Activated T-helper 1 cell treated with anti-CD3 and anti-CD28 coated beads, Interleukin-2, amount 50 U/mL, for 16 hours (primary cell): ENCODE measurements around the gene ATP11A.
"Not testable (repeated sequence)": the region's sequence is repeated elsewhere in the genome, so short reads cannot be mapped to it uniquely, and the experiment has no call there.

Source experiments
- DNase-seq, 2 donors: peaks; one replicate each; pipeline ENCODE4 v3.0.0-alpha.2; 2020; ENCODE audit warnings: low read depth in 1 of 2, low spot score in 1 of 2

The ATP11A gene

DNA sequence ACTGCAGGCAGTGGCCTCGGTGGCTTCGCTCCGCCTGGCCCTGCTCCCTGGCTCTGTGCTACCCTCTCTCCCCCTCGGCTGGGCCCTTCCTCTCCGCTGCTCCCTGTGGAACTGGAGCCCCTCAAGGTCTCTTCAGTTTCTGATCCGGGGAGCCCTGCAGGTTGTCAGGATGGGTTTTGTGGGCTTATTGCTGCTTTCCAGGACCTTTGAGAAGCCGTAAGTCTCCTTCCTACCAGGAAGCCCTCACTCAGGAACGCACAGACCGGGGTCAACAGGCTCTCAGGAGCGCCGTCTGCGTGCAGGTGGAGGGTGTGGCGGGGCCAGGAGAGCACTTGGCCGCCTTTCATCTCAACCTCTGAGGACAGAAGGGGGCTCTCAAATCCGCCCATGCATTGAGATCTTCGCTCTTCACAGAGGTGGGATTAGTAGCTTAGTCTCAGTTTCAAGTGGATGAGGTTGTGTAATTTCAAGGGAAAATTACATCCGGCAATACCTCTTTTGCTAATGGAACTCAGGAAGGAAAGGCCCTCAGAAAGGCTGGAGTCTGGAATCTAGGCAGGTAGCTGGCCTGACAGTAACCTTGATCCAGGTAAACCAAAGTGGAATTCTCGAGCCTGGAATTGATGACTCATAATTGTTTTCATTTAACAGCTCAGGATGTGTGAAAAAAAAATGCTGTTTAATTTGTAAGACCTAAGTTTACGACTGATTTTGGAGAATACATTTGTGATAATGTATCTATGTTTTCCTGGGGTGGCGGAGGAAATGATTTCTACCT, 102.0 kb downstream of the ATP11A start:
- no peak for DNase-seq

DNA sequence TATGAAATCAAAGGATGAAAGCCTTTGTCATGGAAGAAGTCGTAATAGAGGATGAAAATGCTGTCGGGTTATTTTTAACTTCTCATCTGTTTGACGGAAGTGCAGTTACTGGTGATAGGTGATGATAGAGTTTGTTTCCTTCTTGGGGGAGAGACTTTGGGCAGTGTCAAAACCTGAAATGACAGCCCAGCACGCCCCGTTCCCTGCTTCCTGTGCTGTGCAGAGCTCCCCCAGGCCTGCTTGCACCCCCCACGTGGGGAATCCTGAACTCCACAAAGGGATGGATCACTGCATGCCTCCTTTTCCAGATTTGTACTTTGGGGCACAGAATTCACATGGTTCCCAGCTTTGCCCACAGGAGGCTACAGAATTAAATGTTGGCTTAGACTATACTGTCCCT, 102.7 kb downstream of the ATP11A start:
- no peak for DNase-seq

DNA sequence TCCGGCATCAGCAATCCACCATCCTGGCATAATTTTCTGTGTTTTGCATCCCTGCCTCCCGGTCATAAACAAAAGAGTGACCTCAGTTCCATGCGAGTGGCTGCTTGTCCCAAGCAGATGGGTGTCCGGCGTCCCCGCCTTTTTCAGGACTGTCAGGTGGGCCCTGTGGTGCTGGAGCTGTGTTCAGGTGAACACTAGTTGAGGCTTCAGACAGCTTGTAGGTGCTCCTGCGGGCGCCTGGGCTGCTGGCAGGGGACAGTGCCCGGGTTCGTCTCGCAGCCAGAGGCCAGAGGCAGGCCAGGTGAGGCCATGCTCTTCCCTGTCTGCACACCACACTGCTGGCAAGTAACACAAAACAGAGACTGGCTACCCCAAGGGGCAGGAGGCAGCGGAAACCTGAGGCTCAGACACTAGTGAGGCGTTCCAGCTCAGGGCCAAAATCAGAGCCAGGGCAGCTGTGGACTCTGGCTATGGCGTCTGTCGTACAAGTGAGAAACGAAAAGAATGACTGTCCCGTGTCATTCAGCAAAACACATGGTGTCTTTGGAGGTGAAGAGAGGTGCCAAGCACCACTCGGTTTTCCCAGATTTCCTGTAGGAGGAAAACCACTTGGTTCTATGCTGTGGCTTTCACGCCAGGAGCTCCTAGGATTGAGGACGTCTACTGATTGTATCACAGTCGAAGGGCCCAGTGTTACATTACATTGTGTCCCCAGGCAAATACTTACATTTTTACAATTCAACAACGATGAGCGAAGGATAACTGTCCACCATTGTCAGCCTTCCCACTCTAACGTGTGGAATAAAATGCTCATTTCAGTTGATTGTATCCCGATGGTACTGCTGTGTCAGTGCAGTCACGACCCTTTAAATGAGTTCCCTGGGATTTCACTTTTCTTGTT, 104.0 kb downstream of the ATP11A start:
- DNase-seq = no peak

DNA sequence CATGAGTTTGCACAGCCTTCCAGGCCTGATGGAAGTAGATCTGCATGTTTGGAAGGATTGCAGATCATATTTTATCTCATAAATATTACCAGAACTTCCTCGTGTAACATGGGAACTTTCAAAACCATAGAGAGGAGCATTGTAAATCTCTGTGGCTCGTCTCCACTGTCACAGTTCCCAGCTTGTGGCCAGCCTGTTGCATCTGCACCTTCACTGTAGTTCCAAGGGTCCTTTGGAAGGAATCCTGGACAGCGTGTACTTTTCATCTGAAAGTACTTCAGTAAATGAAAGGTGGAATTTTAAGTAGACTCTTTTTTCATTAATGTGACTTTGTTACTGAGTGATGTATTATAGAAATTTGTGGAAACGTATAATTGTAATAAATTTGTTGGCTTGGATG, 105.4 kb downstream of the ATP11A start:
- no peak for DNase-seq

DNA sequence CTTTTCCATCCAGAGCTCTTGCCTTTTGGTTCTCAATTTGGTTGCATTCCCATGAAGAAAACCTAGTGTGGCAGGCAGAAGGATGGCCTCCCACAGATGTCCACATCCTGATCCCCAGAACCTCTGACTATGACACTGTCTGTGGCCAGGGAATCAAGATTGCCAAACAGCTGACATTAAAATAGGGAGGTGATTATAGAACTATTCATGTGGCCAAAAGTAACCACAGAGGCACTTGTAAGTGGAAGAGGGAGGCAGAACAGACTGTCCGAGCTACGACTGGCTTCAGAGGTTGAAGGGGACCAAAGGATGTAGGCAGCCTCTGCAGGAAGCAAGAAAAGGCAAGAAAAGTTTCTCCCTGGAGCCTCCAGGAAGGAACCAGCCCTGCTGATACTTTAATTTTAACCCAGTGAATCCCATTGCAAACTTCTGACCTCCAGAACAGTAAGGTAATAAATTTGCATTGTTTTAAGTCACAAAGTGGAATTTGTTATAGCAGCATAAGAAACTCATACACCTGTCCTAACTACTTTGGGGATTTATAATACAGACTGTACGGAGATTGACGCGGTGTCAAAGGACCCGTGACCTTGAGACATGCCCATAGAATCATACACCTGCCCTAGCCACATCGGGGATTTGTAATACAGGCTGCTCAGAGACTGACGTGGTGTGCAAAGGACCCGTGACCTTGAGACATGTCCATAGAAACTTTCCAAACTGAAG, 106.5 kb downstream of the ATP11A start:
- DNase-seq = no peak

DNA sequence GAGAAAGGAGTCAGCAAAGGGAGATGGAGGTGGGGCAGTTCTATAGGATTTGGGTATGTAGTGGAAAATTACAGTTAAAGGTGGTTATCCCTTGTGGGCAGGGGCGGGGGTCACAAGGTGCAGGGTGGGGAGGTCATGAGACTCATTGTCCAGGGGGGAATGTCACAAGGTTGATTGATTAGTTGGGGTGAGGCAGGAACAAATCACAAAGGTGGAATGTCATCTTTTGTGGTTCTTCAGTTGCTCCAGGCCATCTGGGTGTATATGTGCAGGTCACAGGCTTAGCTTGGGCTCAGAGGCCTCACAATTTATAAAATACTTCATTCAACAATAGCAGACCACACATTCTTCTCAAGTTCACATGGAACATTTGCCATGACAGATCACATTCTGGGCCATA, 109.6 kb downstream of the ATP11A start:
- no peak for DNase-seq

DNA sequence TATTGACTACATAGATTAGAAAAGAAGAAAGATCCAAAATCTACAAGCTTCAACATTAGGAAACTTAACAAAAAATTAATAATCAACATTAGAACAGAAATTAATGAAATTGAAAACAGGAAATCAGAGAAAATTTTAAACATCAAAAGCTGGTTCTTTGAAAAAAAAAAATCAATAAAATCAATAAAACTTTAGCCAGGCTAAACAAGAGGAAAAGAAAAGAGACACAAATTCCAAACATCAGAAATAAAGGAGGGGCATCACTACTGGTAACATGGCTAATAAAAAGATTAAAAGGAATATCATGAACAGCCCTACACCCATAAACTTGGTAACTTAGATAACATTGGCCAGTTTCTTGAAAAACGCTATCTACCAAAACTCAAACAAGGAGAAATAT, 110.2 kb downstream of the ATP11A start:
- DNase-seq = no peak

DNA sequence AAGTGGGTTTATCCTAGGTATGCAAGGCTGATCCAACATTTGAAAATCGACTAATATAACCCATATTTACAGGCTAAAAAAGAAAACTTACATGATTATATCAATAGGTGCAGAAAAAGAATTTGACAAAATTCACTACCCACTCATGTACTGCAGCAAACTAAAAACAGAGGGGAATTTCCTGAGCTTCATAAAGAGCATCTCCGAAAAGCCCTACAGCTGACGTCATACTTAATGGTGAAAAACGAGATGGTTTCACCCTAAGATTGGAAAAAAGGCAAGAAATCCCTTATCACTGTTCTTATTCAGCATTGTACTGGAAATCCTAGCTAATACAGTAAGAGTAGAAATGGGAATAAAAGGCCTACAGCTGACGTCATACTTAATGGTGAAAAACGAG, 111.0 kb downstream of the ATP11A start:
- DNase-seq = not testable (repeated sequence)

DNA sequence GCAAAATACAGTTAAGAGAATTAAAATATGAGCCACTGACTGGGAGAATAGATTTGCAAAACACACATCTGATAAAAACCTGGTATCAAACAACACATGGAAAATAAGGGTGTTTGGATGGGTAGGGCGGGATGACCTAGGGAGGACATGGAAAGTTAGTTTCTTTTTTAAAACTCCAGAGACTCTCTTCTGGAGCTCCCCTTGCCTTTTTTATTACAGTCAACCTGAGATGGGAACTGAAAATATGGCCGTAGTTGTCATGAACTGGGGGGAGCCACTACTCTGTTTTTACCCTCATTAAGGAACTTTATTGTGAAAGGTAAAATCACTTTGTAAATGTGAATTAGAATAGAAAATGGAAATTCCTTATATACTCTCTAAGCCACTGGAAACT, 113.0 kb downstream of the ATP11A start:
- DNase-seq = no peak

DNA sequence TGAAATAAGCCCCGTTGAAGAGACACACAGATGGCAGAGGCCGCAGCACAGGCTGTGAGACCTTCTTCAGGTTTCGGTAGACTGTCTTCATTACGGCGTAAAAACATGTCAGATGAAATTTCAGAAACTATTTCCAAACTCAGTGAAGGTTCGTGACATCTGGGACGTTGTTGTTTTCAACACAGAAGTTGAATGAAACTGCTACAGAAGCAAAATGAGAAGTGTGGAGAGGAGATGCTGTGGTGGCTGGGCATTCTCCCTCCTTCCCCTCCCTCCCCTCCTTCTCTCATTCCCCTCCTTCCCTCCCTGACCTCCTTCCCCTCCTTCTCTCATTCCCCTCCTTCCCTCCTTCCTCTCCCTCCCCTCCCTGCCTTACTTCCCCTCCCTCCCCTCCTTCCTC, 113.6 kb downstream of the ATP11A start:
- no peak for DNase-seq

DNA sequence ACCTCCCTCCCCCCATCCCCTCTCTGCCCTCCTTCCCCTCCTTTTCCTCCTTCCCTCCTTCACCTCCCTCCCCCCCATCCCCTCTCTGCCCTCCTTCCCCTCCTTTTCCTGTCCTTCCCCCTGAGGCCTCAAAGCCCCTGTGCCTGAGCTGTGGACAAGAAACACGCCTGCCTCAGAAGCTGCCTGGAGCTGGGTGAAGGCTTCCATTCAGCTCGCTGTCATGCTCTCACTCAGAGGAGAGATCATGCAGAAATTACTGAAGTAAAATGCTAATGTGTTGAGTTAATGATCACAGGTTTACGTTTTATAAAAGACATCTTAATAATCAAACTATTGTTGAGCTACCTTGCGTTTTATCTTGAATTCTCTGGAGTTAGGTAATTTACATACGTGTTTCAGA, 114.5 kb downstream of the ATP11A start:
- DNase-seq = no peak

DNA sequence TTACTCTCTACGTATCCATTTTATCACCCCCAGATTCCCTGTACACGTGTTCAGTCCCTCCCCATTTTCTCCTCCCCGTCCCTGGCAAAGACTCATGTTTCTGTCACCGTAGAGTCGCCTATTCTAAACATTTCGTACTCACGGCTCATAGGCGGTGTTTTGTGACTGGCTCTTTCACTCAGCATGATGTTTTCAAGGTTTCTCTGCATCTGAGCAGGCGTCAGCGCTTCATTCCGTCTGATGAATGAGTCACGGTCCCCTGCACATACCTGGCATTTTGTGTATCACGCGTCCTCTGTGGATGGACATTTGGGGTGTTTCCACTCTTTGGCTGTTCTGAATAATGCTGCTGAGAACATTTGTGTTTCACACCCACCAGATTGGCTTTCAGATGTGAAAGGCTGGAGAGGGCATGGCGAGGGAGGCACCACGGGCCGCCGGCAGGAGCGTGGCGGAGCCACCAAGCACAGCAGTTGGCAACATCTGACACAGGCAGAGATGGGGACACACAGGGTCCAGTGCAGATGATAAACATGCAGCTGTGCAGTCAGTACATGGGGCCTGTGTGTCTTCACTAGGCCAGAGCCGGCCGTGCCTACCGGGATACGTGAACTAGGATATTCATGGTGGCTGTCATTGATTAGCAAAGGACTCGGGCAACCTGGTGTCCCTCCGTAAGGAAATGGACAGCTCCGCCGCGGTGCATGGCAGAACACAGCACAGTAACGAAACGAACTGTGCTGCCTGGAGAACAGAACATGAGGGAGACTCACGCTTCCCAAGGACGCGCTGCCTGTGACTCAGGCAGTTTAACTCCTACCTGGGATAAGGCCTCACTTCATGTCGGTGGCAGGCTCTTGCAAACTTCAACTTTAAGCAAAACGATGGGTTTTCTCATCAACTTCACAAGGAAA, 117.2 kb downstream of the ATP11A start:
- no peak for DNase-seq

DNA sequence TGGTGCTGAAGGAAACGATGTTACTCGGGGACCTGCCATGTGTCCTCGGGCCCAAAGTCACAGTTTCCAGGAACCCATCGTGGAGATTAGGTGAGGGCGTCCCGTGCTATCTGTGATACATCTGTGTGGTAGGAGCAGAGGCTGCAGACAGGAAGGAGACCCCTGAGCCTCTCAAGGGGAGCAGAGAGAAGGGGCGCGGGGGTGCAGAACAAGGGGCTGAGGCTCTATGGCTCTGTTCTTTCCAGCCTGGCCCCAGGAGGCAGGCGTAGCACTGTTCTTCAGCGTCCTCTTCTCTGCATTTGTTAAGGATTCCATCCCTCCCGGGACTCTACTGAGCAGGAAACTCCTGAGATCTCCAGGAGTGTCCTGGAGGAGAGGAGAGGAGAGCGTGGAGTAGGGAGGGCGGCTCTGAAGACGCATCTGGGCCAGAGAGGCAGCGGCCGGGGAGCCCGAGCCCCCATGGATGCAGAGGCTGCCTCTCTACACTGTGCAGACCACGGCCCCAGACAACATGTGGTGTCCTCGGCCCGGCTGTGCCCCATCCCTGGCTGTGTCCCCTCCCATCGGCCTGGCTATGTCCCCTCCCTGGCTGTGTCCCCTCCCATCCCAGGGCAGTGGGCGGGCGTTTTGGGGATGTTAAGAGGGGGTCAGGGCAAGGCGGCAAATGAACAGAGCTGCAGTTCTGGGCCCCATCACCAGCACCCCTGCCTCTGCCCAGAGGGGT, 118.0 kb downstream of the ATP11A start:
- no peak for DNase-seq

DNA sequence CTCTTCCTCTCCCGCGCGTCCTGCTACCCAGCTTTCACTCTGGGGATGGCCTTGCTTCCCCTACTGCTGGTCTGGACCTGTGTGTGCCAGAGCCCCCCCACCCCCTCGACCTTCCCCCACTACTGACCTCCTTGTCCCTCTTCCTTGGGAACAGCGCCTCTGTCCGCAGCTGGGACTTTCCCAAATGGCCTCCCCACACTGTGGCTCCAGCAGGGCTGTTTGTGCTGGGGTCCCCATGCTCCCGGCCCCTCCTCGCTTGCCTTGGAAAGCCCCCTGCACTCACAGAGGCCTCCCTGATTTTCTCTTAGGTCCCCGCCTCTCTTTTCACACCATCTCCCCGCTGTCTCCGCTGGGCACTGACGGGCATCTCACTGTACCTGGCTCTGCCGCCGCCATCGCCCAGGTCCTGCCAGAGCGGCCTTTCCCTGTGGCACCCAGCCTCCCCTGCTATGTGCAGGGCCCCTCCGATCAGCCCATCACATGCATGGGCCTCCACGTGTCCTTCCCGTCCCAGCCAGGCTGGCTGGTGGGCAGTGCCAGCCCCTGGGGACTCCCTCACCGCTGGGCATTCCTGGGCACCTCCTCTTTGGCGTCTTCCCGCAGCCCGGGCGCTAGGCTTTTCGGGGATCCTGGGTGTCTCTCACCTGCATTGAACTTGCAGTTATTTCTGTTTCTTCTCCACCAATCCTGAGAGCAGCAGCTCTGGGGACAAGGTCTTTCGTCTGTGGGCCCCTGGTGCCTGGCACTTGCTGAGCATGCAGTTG, 118.7 kb downstream of the ATP11A start:
- no peak for DNase-seq

DNA sequence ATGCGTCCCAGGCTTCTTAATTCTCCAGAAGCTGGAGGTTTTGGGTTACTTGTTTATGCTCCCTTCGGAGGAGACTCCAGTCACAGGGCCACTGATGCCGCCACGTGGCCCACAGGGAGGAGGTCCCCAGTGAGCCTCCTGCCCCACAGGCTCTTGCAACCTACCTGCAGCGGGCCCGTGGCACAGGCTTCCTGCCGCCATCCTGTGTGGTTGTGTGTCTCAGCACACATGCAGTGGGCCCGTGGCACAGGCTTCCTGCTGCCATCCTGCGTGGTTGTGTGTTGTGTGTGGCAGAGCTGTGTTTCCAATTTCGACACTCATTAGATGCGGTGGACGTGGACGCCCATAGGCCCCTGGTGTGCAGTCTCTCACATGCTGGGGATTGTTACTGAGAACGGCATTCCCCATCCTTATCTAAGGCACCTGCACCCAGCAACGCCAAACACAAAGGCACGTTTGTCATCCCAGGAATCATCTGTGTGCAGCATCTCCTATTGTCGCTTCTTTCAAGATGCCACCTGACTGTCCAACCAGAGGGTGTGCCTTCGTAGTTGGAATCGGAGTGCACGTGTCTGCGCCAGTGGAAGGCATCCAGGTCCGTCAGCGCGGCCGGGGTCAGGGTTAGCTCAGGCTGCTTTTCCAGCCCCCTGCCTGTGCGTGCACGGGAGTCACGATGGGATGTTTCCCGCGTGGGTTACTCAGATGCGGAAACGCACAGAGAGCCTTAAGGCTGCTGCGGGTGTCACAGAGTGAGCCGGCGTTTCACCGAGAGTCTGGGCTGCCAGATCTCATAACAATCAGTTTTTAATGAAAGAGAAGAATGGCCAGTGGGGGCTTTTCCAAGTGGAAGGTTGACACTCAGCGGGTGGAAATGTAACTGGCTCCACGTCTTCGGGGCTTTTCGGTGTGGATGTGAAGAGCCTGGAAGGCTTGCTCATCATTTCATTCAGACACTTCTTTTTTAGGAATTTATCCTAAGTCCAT, 119.8 kb downstream of the ATP11A start:
- no peak for DNase-seq

DNA sequence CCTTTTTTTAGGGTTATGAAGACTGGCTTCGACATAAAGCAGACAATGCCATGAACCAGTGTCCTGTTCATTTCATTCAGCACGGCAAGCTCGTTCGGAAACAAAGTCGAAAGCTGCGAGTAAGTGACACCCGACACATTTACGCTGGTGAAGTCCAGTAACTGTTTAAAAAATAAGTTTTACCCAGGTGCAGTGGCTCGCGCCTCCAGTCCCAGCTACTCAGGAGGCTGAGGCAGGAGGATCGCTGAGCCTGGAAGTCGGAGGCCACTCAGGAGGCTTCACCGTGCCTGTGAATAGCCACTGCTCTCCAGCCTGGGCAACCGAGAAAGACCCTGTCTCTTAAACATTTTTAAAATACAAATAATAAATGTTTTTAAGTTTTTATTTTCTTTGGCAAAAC, 120.8 kb downstream of the ATP11A start:
- DNase-seq = no peak

DNA sequence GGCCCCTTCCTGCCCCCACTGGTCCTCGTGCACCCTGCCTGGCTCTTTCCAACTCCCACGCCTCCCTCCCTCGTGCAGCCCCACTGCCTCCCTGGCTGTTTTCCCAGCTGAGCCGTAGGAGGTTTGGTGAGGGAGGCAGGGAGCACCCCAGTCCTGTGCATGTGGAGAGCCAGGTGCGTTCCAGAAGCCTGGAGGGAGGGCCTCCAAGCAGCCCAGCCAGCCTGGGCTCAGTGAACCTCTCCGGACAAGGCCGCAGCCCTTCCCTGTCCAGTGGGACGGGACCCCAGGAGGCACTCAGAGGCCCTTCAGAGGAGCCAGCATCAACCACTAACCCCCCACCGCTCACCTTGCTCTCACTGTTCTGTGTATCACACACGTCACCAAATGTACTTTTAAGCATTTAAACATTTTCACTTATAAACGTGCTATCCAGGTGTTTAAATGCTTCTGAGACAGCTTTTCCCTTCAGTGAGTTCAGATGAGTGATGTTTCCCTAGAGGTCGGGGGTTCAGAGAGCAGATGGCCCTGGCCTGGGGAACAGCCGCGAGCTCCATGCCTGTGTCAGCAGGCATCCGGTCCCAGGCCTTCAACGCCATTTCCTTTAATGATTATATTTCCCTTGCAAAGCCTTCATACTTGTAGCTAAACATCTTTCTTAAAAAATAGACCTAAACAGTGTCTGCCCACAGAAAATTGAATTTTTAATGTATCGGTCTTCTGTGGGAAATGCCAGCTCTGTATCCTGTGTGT, 122.6 kb downstream of the ATP11A start:
- DNase-seq = no peak
